ENCODE data around the gene SKA1.

SKA1 gene

DNA sequence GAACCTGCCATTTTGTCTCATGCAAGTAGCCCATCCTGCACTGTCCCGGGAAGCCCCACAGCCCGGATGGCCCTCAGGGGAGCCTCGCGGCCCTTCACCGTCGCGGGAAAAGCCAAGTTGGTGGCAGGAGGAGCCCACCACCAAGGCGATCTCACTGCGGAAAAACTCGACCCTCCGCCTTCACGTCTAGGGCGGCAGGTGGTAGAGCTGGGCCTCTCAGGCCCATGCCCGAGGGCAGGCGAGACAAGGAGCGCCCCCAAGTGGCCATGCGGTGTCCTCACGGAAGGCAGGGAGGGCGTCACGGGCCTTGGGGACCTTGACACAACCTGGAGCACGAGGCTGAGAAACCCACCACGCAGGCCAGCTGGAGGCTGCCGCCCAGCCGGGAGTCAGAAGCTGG is 34.8 kb upstream of the SKA1 start:
- Histone ChIP-seq H3K9ac (ENCODE audit: insufficient read length, low read depth) (no peak overlapping the region), H3K9me3 (ENCODE audit: insufficient read depth, low read length) (no peaks in the 10 kb centered on the region), H3K27me3 (ENCODE audit: insufficient read depth, insufficient read length) (no peaks in the 10 kb centered on the region), H3K4me3 (ENCODE audit: insufficient read length, low read depth) (no peak overlapping the region), H3K36me3 (ENCODE audit: insufficient read depth, insufficient read length, low read length) (no peaks in the 10 kb centered on the region), H3K4me1 (ENCODE audit: insufficient read depth, insufficient read length) (no peaks in the 10 kb centered on the region)
- no peak for DNase-seq (ENCODE audit: low read depth, low spot score)
- TF ChIP-seq YY1 (IDR thresholded peaks at IDR 0.05; ENCODE audit: insufficient read depth, insufficient read length) (no peak), ZNF274 (IDR thresholded peaks at IDR 0.05; ENCODE audit: low read depth, low read length) (no peak), SUZ12 (IDR thresholded peaks at IDR 0.05; ENCODE audit: extremely low read depth, insufficient read depth, insufficient read length) (no peak)

DNA sequence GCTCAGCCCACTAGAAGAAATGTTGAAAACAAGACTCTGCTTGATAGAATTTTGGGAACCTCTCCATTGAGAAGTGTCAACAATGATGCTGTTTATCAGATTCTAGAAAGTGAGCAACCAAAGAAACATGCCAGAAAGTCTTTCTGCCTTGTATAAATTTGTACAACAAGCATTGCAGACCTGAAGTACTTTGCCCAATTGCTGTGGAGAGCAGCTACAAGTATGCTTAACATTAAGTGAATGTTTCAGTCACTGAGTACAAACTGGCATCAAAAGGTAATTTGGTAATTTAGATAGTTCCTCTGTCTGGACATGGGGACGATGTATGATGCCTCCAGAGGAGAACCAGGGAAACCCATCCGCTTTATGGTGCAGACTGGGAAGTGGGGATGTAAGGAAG is 33.4 kb upstream of the SKA1 start:
- DNase-seq (ENCODE audit: low read depth, low spot score) = no peak
- TF ChIP-seq YY1 (IDR thresholded peaks at IDR 0.05; ENCODE audit: insufficient read depth, insufficient read length) (no peak), ZNF274 (IDR thresholded peaks at IDR 0.05; ENCODE audit: low read depth, low read length) (no peak), SUZ12 (IDR thresholded peaks at IDR 0.05; ENCODE audit: extremely low read depth, insufficient read depth, insufficient read length) (no peak)
- Histone ChIP-seq H3K9me3 (ENCODE audit: insufficient read depth, low read length) (no peaks in the 10 kb centered on the region), H3K36me3 (ENCODE audit: insufficient read depth, insufficient read length, low read length) (no peaks in the 10 kb centered on the region), H3K4me1 (ENCODE audit: insufficient read depth, insufficient read length) (no peaks in the 10 kb centered on the region), H3K4me3 (ENCODE audit: insufficient read length, low read depth) (no peak overlapping the region), H3K9ac (ENCODE audit: insufficient read length, low read depth) (no peak overlapping the region), H3K27me3 (ENCODE audit: insufficient read depth, insufficient read length) (no peaks in the 10 kb centered on the region)

DNA sequence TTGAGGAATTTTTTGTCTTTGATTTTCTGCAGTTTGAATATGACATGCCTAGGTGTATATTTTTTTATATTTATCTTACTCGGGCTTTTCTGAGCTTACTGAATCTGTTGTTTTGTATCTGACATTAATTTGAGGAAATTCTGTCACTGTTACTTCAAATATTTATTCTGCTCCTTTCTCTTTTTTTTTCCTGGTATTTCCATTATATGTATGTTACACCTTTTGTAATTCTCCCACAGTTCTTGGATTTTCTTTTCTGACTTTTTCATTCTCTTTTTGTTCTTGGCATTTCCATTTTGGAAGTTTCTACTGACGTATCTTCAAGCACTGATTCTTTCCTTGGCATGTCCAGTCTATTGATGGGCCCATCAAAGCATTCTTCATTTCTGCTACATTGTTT is 24.1 kb upstream of the SKA1 start:
- no peak for DNase-seq (ENCODE audit: low read depth, low spot score)
- H3K27me3 ChIP-seq (ENCODE audit: insufficient read depth, insufficient read length) = no peaks in the 10 kb centered on the region

DNA sequence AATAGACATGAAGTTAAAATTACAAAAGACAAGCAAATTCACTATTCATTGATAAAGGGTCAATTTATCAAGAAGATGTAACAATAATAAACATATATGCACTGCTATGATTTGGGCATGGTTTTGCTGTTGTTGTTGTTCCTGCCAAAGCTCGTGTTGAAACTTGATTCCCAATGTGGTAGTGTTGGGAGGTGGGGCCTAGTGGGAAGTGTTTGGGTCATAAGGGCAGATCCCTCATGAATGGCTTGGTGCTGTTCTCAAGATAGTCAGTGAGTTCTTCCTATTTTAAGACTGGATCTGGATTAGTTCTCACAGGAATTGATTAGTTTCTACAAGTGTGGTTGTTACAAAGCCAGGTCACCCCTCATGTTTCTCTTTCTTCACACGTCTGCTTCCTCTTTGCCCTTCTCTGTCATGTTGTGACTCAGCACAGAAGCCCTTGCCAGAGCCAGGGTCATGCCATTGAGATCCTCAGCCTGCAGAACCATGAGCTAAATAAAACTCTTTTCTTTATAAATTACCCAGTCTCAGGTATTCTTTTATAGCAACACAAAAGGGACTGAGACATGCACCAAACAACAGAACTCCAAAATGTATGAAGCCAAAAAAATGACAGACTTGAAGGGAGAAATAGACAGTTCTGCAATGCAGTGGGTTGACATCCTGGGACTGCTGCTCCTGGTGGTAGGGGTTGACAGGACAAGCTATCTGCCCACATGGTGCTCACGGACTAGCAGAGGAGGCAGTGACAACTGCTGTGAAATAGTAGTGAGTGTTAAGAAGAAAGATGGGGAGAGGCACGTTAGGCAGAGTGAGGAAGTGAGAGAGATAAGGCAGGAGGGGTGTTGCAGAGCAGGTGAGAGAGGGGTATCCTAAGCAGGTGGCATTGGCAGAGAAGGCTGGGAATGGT is 18.6 kb upstream of the SKA1 start:
- TF ChIP-seq YY1 (IDR thresholded peaks at IDR 0.05; ENCODE audit: insufficient read depth, insufficient read length) (no peak), ZNF274 (IDR thresholded peaks at IDR 0.05; ENCODE audit: low read depth, low read length) (no peak), SUZ12 (IDR thresholded peaks at IDR 0.05; ENCODE audit: extremely low read depth, insufficient read depth, insufficient read length) (no peak)
- Histone ChIP-seq H3K4me3 (ENCODE audit: insufficient read length, low read depth) (no peak overlapping the region), H3K4me1 (ENCODE audit: insufficient read depth, insufficient read length) (no peaks in the 10 kb centered on the region), H3K36me3 (ENCODE audit: insufficient read depth, insufficient read length, low read length) (no peaks in the 10 kb centered on the region), H3K27me3 (ENCODE audit: insufficient read depth, insufficient read length) (no peaks in the 10 kb centered on the region), H3K9me3 (ENCODE audit: insufficient read depth, low read length) (no peaks in the 10 kb centered on the region), H3K9ac (ENCODE audit: insufficient read length, low read depth) (no peak overlapping the region)
- no peak for DNase-seq (ENCODE audit: low read depth, low spot score)

More for the DNA sequence above, 24.1 kb upstream of the SKA1 start:
- TF ChIP-seq YY1 (IDR thresholded peaks at IDR 0.05; ENCODE audit: insufficient read depth, insufficient read length) (no peak), ZNF274 (IDR thresholded peaks at IDR 0.05; ENCODE audit: low read depth, low read length) (no peak)
- no peaks in the 10 kb centered on the region for H3K4me1 ChIP-seq (ENCODE audit: insufficient read depth, insufficient read length)
- H3K9ac ChIP-seq (ENCODE audit: insufficient read length, low read depth) = no peak overlapping the region
- 0 out of 2 replicates have a peak, but pooled peaks cover 8% of the 10 kb centered on the region for H3K9me3 ChIP-seq (ENCODE audit: insufficient read depth, low read length)
- H3K36me3 ChIP-seq (ENCODE audit: insufficient read depth, insufficient read length, low read length) = no peaks in the 10 kb centered on the region
- no peak overlapping the region for H3K4me3 ChIP-seq (ENCODE audit: insufficient read length, low read depth)

DNA sequence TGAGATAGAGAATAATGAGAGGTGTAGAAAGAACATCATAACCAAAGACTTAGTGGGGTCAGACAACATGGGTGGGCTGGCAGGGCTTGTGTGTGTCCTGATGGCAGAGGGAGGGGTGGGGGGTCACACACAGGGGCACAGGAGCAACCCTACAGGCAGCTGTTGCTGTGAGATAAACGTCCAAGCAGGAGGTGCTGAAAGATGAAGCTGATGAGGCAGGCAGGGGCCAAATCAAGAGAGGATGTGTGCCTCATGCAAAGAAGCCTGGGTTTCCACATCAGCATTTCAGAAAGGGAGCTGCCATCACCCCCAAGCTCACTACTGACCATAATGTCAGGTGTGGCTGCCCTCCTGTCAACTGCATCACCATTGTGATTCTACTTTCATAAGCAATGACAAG is 16.0 kb upstream of the SKA1 start:
- no peak for DNase-seq (ENCODE audit: low read depth, low spot score)
- no peaks in the 10 kb centered on the region for H3K36me3 ChIP-seq (ENCODE audit: insufficient read depth, insufficient read length, low read length)
- no peak overlapping the region for H3K9ac ChIP-seq (ENCODE audit: insufficient read length, low read depth)
- no peaks in the 10 kb centered on the region for H3K4me1 ChIP-seq (ENCODE audit: insufficient read depth, insufficient read length)
- H3K4me3 ChIP-seq (ENCODE audit: insufficient read length, low read depth) = no peak overlapping the region
- no peaks in the 10 kb centered on the region for H3K9me3 ChIP-seq (ENCODE audit: insufficient read depth, low read length)
- no peaks in the 10 kb centered on the region for H3K27me3 ChIP-seq (ENCODE audit: insufficient read depth, insufficient read length)
- no peak for TF ChIP-seq YY1 (IDR thresholded peaks at IDR 0.05; ENCODE audit: insufficient read depth, insufficient read length)
- TF ChIP-seq ZNF274 (IDR thresholded peaks at IDR 0.05; ENCODE audit: low read depth, low read length) = no peak
- TF ChIP-seq SUZ12 (IDR thresholded peaks at IDR 0.05; ENCODE audit: extremely low read depth, insufficient read depth, insufficient read length) = no peak

DNA sequence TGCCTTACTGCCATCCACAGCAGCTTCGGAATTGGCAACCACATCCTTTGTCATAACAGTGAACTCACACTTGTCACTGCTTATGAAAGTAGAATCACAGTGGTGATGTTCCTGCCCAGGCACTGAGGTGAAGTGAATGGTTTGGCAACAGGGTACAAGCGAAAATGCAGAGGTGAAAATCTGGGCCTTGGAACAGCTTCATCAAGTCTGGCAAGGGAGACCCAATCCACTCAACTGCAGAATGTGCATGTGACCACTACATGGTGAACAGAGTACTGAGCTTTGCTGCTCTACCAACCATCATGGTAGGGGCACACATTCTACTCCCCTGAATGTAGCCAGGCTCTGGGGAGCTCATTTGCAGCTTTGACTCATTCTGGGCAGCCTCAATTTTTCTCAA is 15.0 kb upstream of the SKA1 start:
- Histone ChIP-seq H3K36me3 (ENCODE audit: insufficient read depth, insufficient read length, low read length) (no peaks in the 10 kb centered on the region), H3K27me3 (ENCODE audit: insufficient read depth, insufficient read length) (no peaks in the 10 kb centered on the region), H3K4me3 (ENCODE audit: insufficient read length, low read depth) (no peak overlapping the region), H3K4me1 (ENCODE audit: insufficient read depth, insufficient read length) (no peaks in the 10 kb centered on the region), H3K9me3 (ENCODE audit: insufficient read depth, low read length) (no peaks in the 10 kb centered on the region), H3K9ac (ENCODE audit: insufficient read length, low read depth) (no peak overlapping the region)
- TF ChIP-seq SUZ12 (IDR thresholded peaks at IDR 0.05; ENCODE audit: extremely low read depth, insufficient read depth, insufficient read length) (no peak), YY1 (IDR thresholded peaks at IDR 0.05; ENCODE audit: insufficient read depth, insufficient read length) (no peak), ZNF274 (IDR thresholded peaks at IDR 0.05; ENCODE audit: low read depth, low read length) (no peak)
- no peak for DNase-seq (ENCODE audit: low read depth, low spot score)

DNA sequence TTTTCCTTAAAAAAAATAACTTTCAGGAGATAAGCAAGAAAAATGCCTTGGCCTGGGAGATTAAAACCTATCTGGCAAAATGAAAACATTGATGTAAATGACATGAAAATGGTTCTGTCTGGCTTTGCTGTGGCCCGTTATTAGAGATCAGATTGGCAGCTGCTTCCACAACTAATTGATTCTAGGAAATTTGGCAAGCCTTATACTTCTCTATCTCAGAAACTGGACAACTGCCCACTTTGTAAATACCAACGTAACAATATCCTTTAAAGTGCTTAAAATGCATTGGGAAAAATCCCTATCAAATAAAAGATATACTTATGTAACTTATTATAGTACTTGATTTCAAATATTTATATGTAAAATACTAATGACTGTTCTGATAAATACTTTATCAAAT is 14.2 kb upstream of the SKA1 start:
- no peak for TF ChIP-seq ZNF274 (IDR thresholded peaks at IDR 0.05; ENCODE audit: low read depth, low read length)
- no peak for TF ChIP-seq YY1 (IDR thresholded peaks at IDR 0.05; ENCODE audit: insufficient read depth, insufficient read length)
- TF ChIP-seq SUZ12 (IDR thresholded peaks at IDR 0.05; ENCODE audit: extremely low read depth, insufficient read depth, insufficient read length) = no peak
- DNase-seq (ENCODE audit: low read depth, low spot score) = no peak
- Histone ChIP-seq H3K9me3 (ENCODE audit: insufficient read depth, low read length) (no peaks in the 10 kb centered on the region), H3K27me3 (ENCODE audit: insufficient read depth, insufficient read length) (no peaks in the 10 kb centered on the region), H3K4me1 (ENCODE audit: insufficient read depth, insufficient read length) (no peaks in the 10 kb centered on the region), H3K4me3 (ENCODE audit: insufficient read length, low read depth) (no peak overlapping the region), H3K9ac (ENCODE audit: insufficient read length, low read depth) (no peak overlapping the region), H3K36me3 (ENCODE audit: insufficient read depth, insufficient read length, low read length) (no peaks in the 10 kb centered on the region)

Measured in NT2/D1 (cell line).